ENCODE results near the gene AGAP2.

AGAP2 gene

GRCh38 chr12:57767305-57767698 lies 28.8 kb upstream of the AGAP2 start:
- Mint-ChIP-seq H3K9me3 (no peaks in the 10 kb centered on the region), H3K4me1 (peaks cover 26% of the 10 kb centered on the region), H3K27me3 (ENCODE audit: low read depth) (peaks cover 73% of the 10 kb centered on the region), H3K27ac (no peak overlapping the region), H3K36me3 (ENCODE audit: low read depth) (peaks cover 21% of the 10 kb centered on the region), H3K4me3 (peak overlapping the region in 1 of 3 experiments; percentile 74)
- no peak for TF ChIP-seq CTCF (IDR thresholded peaks at IDR 0.05; ENCODE audit: unreplicated experiment in 3 of 3)

GRCh38 chr12:57766464-57767304 lies 28.1 kb upstream of the AGAP2 start, which contains the start of gene CYP27B1:
Gene CYP27B1 (minus strand): TSS chr12:57767078. CDS start chr12:57767041, 37 bp downstream.
- Mint-ChIP-seq H3K27ac (no peak within 1 kb of the TSS), H3K36me3 (ENCODE audit: low read depth) (peaks cover 21% of the 10 kb centered on the region), H3K27me3 (ENCODE audit: low read depth) (peaks cover 79% of the 10 kb centered on the region), H3K9me3 (no peaks in the 10 kb centered on the region), H3K4me1 (peaks cover 23% of the 10 kb centered on the region), H3K4me3 (peak within 1 kb of the TSS; percentile 39 to 74 (median 51))
- TF ChIP-seq CTCF (IDR thresholded peaks at IDR 0.05; ENCODE audit: unreplicated experiment in 3 of 3) = no peak

- peak overlapping the region; percentile 39 to 74 (median 61) for H3K4me3 Mint-ChIP-seq
- H3K36me3 Mint-ChIP-seq (ENCODE audit: low read depth) = peaks cover 21% of the 10 kb centered on the region
Observed at GRCh38 chr12:57765698-57766463, 27.3 kb upstream of the AGAP2 start.

GRCh38 chr12:57765003-57765697 lies 26.6 kb upstream of the AGAP2 start:
- TF ChIP-seq CTCF (IDR thresholded peaks at IDR 0.05; ENCODE audit: unreplicated experiment in 3 of 3) = peak in 1 of 3 experiments; percentile 28
- peak overlapping the region in 2 of 3 experiments; percentile 43 to 61 for H3K4me3 Mint-ChIP-seq
- H3K27ac Mint-ChIP-seq = no peak overlapping the region
- H3K27me3 Mint-ChIP-seq (ENCODE audit: low read depth) = peaks cover 92% of the 10 kb centered on the region
- H3K36me3 Mint-ChIP-seq (ENCODE audit: low read depth) = peaks cover 17% of the 10 kb centered on the region
- no peaks in the 10 kb centered on the region for H3K9me3 Mint-ChIP-seq
- peaks cover 14% of the 10 kb centered on the region for H3K4me1 Mint-ChIP-seq

More at GRCh38 chr12:57765698-57766463, 27.3 kb upstream of the AGAP2 start:
- Mint-ChIP-seq H3K27ac (no peak overlapping the region), H3K27me3 (ENCODE audit: low read depth) (peaks cover 87% of the 10 kb centered on the region), H3K4me1 (peaks cover 19% of the 10 kb centered on the region), H3K9me3 (no peaks in the 10 kb centered on the region)
- no peak for TF ChIP-seq CTCF (IDR thresholded peaks at IDR 0.05; ENCODE audit: unreplicated experiment in 3 of 3)

GRCh38 chr12:57764662-57765002 lies 26.1 kb upstream of the AGAP2 start:
- no peak for TF ChIP-seq CTCF (IDR thresholded peaks at IDR 0.05; ENCODE audit: unreplicated experiment in 3 of 3)
- H3K4me1 Mint-ChIP-seq = peaks cover 9% of the 10 kb centered on the region
- H3K4me3 Mint-ChIP-seq = peak overlapping the region in 1 of 3 experiments; percentile 31
- H3K27me3 Mint-ChIP-seq (ENCODE audit: low read depth) = peaks cover 97% of the 10 kb centered on the region
- peaks cover 15% of the 10 kb centered on the region for H3K36me3 Mint-ChIP-seq (ENCODE audit: low read depth)
- H3K27ac Mint-ChIP-seq = no peak overlapping the region
- H3K9me3 Mint-ChIP-seq = no peaks in the 10 kb centered on the region
